DND-41 (cell line): ENCODE data around the gene F2RL3.

ENCODE experiments used
- EZH2 ChIP-seq: IDR thresholded peaks from 3 replicates; pipeline ENCODE4 v1.6.1; 2012; ENCODE audit warnings: borderline replicate concordance, low read depth, mild to moderate bottlenecking, moderate library complexity, low read length, inconsistent platforms; ENCODE audit not compliant: severe bottlenecking
- TF ChIP-seq, protein P1 (sequence below): IDR thresholded peaks from 2 replicates; pipeline ENCODE4 v1.5.1; 2012; ENCODE audit warnings: borderline replicate concordance, low read length, moderate library complexity, mild to moderate bottlenecking; ENCODE audit not compliant: poor library complexity, severe bottlenecking; ENCODE audit errors: extremely low read depth

- TF ChIP-seq, protein P1, sequence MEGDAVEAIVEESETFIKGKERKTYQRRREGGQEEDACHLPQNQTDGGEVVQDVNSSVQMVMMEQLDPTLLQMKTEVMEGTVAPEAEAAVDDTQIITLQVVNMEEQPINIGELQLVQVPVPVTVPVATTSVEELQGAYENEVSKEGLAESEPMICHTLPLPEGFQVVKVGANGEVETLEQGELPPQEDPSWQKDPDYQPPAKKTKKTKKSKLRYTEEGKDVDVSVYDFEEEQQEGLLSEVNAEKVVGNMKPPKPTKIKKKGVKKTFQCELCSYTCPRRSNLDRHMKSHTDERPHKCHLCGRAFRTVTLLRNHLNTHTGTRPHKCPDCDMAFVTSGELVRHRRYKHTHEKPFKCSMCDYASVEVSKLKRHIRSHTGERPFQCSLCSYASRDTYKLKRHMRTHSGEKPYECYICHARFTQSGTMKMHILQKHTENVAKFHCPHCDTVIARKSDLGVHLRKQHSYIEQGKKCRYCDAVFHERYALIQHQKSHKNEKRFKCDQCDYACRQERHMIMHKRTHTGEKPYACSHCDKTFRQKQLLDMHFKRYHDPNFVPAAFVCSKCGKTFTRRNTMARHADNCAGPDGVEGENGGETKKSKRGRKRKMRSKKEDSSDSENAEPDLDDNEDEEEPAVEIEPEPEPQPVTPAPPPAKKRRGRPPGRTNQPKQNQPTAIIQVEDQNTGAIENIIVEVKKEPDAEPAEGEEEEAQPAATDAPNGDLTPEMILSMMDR: no peak
- TF ChIP-seq EZH2: no peak
Measured at GRCh38 chr19:16893686-16893989, 4.8 kb downstream of the F2RL3 start.
